Thyroid gland (tissue), 4 donors: ENCODE data around the gene GPR162. TPM values are rescaled to one million over a fixed set of nuclear protein-coding genes. Genes with fewer than 3 reads are reported as not detected.

Experiments used
- DNase-seq, 2 donors: peaks; one replicate each; pipeline ENCODE4 v3.0.0-alpha.2; 2019
- H3K27ac ChIP-seq, 3 donors: fragments of 200-600 bp; sonication (generic); 1 replicate in 2 of 3; 2 replicates in 1 of 3; pipeline ENCODE4 v1.5.1; 2016 to 2019; ENCODE audit warnings: mild to moderate bottlenecking in 1 of 3, moderate library complexity in 1 of 3
- H3K27me3 ChIP-seq: fragments of 200-600 bp; sonication (generic); one replicate; pipeline ENCODE4 v1.5.1; 2019
- H3K36me3 ChIP-seq, 2 donors: fragments of 200-600 bp; sonication (generic); one replicate each; pipeline ENCODE4 v1.5.1; 2016 to 2019
- H3K4me1 ChIP-seq, 2 donors: fragments of 200-600 bp; sonication (generic); one replicate each; pipeline ENCODE4 v1.5.1; 2017 to 2019
- H3K4me3 ChIP-seq, 3 donors: fragments of 200-600 bp; sonication (generic); replicated peaks in 1 of 3; 1 replicate in 2 of 3; 2 replicates in 1 of 3; pipeline ENCODE4 v1.5.1; 2016; ENCODE audit warnings: mild to moderate bottlenecking in 1 of 3
- H3K9me3 ChIP-seq: fragments of 200-600 bp; sonication (generic); one replicate; pipeline ENCODE4 v1.5.1; 2017
- CTCF ChIP-seq, 6 experiments: fragments of 200-600 bp in 3 of 6; fragments of 450-650 bp in 3 of 6; sonication (generic) in 3 of 6; IDR thresholded peaks; one replicate each; pipeline ENCODE4 v1.5.1; 2016 to 2019; ENCODE audit warnings: antibody characterized with exemption in 6 of 6, mild to moderate bottlenecking in 2 of 6, inconsistent platforms in 1 of 6, moderate library complexity in 1 of 6
- POLR2A ChIP-seq, 2 donors: fragments of 450-650 bp; IDR thresholded peaks; one replicate each; pipeline ENCODE4 v1.6.1; 2017; ENCODE audit warnings: antibody characterized with exemption in 2 of 2, mild to moderate bottlenecking in 2 of 2, moderate library complexity in 1 of 2
- WGBS, 2 donors: methylation state at CpG; one replicate each; pipeline ENCODE4 v1.1.5; 2017; 5-methylcytosine and 5-hydroxymethylcytosine counted together
- intact Hi-C: fragments of 100-400 bp; cut with DNase I; formaldehyde crosslinking; loops from one replicate; pipeline ENCODE4 v1.15.1; 2023
- total RNA-seq, 4 donors: library from RNA; depleted of rRNA; stranded (reverse); fragments of >200 nt; gene quantifications; one replicate each; pipeline ENCODE4 v1.2.3, GENCODE V29; 2016

The GPR162 gene
- total RNA-seq, 4 donors from 2014 or later = 0.34 to 1.1 (median 0.56) TPM

DNA sequence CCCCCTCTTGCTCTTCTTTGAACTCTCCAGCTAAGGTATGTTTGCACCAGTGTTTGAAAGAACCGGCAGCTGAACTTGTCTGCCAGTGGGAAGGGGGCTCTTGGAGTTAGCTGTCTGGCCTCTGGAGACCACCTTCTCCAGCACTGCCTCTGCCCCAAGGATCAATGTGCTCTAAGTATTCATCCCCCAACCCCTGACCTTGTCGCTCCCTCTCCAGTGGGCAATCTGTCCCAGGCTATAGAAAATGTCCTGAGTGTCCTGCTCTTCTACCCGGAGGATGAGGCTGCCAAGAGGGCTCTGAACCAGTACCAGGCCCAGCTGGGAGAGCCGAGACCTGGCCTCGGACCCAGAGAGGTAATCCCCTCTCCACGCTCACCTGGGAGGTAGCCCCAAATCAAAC lies 9.4 kb downstream of the GPR162 start:
- intact Hi-C loops = loop anchor here (10.0 kb wide), 1 partner anchor 206 kb away; no protein-coding TSS in a partner anchor
- 91 to 94% methylated on average over 6 of the region's 6 CpGs for WGBS, 2 donors
- H3K36me3 ChIP-seq = no peaks in the 10 kb centered on the region

GRCh38 chr12:6831450-6831995 lies 9.9 kb downstream of the GPR162 start:
- Histone ChIP-seq H3K36me3 (no peaks in the 10 kb centered on the region), H3K27me3 (no peaks in the 10 kb centered on the region), H3K27ac (no peak overlapping the region), H3K9me3 (no peaks in the 10 kb centered on the region), H3K4me1 (peaks cover 8 to 17% of the 10 kb centered on the region in 2 donors), H3K4me3 (no peak overlapping the region)
- 89 to 91% methylated on average over 12 of the region's 12 CpGs for WGBS, 2 donors
- intact Hi-C loops = loop anchor here (10.0 kb wide), 1 partner anchor 207 kb away; no protein-coding TSS in a partner anchor
- DNase-seq = no peak
- TF ChIP-seq CTCF (IDR thresholded peaks at IDR 0.05) (no peak), POLR2A (IDR thresholded peaks at IDR 0.05) (no peak)

More for the DNA sequence above, 9.4 kb downstream of the GPR162 start:
- peaks cover 8 to 17% of the 10 kb centered on the region in 2 donors for H3K4me1 ChIP-seq
- no peak for DNase-seq
- no peaks in the 10 kb centered on the region for H3K27me3 ChIP-seq
- no peak overlapping the region for H3K4me3 ChIP-seq
- H3K27ac ChIP-seq = no peak overlapping the region
- TF ChIP-seq CTCF (IDR thresholded peaks at IDR 0.05) (no peak), POLR2A (IDR thresholded peaks at IDR 0.05) (no peak)
- H3K9me3 ChIP-seq = no peaks in the 10 kb centered on the region

GRCh38 chr12:6832125-6832524 lies 10.5 kb downstream of the GPR162 start:
- H3K9me3 ChIP-seq = no peaks in the 10 kb centered on the region
- no peak for DNase-seq
- peaks cover 7 to 14% of the 10 kb centered on the region in 2 donors for H3K4me1 ChIP-seq
- no peak for TF ChIP-seq POLR2A (IDR thresholded peaks at IDR 0.05)
- no peak for TF ChIP-seq CTCF (IDR thresholded peaks at IDR 0.05)
- 93 to 98% methylated on average over 4 of the region's 4 CpGs for WGBS, 2 donors
- no peaks in the 10 kb centered on the region for H3K36me3 ChIP-seq
- no peak overlapping the region for H3K4me3 ChIP-seq
- H3K27ac ChIP-seq = no peak overlapping the region
- H3K27me3 ChIP-seq = no peaks in the 10 kb centered on the region
- intact Hi-C loops = loop anchor here (10.0 kb wide), 1 partner anchor 207 kb away; no protein-coding TSS in a partner anchor

DNA sequence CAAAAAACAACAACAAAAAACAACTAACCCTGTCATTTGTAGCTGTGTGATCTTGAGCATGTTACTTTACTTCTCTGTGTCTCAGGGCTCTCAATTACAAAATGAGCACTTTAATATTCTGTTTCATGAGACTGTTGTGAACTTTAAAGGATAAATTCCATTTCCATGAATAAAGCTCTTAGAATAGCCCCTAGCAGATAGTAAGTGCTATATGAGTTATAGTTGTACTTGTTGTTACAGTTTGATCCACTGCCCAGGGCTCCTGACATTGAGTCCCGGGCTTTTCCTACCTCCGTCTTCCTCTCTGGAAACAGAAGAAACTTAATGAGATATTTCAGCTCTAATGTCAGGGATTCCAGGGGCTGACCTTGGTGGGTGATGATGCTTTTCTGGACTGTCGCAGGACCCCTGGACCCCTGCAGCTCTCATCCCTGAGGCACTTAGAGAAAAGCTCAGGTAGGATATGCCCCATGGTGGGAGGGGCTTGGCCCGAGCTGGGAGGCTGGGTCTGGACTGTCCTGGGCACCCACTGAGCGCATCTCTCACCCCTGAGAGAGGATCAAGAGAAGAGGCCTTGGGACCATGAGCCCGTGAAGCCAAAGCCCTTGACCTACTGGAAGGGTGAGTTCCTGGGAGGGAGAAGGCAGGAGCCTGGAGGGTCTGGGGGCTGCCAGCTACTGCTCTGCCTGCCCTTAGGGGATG lies 11.7 kb downstream of the GPR162 start:
- no peak overlapping the region for H3K27ac ChIP-seq

More for the DNA sequence above, 11.7 kb downstream of the GPR162 start:
- peaks cover 0 to 5% of the 10 kb centered on the region in 2 donors for H3K4me1 ChIP-seq
- no peaks in the 10 kb centered on the region for H3K27me3 ChIP-seq
- intact Hi-C loops = loop anchor here (10.0 kb wide), 1 partner anchor 209 kb away; no protein-coding TSS in a partner anchor
- WGBS, 2 donors = 77 to 91% methylated on average over 5 to 6 of the region's 6 CpGs
- no peak for TF ChIP-seq CTCF (IDR thresholded peaks at IDR 0.05)
- no peak for TF ChIP-seq POLR2A (IDR thresholded peaks at IDR 0.05)
- no peak overlapping the region for H3K4me3 ChIP-seq
- H3K9me3 ChIP-seq = no peaks in the 10 kb centered on the region
- peaks cover 5 to 10% of the 10 kb centered on the region in 2 donors for H3K36me3 ChIP-seq
- DNase-seq = no peak
